ENCODE measurements around the gene EXOC3L1. TPM values are rescaled to one million over a fixed set of nuclear protein-coding genes. Genes with fewer than 3 reads are reported as not detected.

The EXOC3L1 gene
- polyA plus RNA-seq, 1 donor = 2.1 TPM

DNA sequence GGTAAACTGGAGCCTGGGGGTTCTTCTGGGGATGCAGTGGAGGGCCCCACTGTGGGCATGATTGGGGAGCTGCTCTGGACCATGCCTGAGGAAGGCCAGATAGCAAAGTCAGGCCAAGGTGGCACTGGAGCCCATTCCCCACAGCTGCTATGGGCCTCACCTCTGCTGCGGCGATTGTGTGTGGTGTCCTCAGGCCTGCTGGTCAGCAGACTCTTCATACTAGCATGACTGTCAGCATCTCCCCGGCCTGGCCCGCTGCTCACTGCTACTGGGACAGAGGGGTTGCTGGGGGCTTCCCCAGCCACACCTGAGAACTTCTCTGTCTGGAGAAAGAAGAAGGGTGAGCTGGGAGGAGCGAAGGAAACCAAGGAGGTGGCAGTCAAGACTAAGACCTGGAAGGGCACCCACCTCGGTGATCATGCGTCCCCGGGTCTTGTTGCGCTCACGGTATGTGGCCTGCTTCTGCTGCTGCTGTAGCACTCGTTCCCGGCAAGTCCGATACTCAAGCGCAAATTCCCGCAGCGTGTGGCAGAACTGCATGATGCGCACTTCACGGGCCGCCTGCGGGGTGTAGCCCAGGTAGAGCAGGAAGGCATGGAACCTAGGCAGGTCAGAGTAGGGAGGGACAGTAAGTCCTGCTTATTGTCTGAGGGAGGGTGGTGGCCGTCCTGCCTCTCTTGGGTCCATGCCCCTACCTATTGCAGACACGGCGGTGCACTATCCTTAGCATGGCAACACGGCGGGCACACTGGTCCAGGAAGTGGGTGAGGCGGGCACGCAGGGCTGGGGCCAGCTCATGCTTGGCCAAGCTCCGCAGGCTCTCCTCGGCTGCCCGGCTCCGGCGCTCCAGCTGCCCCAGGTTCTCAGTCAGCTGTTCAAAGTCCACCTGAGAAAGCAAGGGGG lies 40.2 kb upstream of the EXOC3L1 start:
- no peak overlapping the region for H3K4me3 ChIP-seq (ENCODE audit: low read length)
- no peaks in the 10 kb centered on the region for H3K27me3 ChIP-seq (ENCODE audit: control insufficient read depth, insufficient read depth, low read length)
- H3K4me1 ChIP-seq (ENCODE audit: control insufficient read depth, insufficient read depth, low read length) = peaks cover 10% of the 10 kb centered on the region
- WGBS (ENCODE audit: insufficient coverage, low lambda C conversion rate) = 100% methylated on average over 1 of the region's 32 CpGs
- no peaks in the 10 kb centered on the region for H3K9me3 ChIP-seq (ENCODE audit: control insufficient read depth, low read depth, low read length)
- H3K36me3 ChIP-seq (ENCODE audit: control insufficient read depth, insufficient read depth, low read length) = peaks cover 42% of the 10 kb centered on the region
- no peak overlapping the region for H3K27ac ChIP-seq (ENCODE audit: low read length)
- no peak for DNase-seq

DNA sequence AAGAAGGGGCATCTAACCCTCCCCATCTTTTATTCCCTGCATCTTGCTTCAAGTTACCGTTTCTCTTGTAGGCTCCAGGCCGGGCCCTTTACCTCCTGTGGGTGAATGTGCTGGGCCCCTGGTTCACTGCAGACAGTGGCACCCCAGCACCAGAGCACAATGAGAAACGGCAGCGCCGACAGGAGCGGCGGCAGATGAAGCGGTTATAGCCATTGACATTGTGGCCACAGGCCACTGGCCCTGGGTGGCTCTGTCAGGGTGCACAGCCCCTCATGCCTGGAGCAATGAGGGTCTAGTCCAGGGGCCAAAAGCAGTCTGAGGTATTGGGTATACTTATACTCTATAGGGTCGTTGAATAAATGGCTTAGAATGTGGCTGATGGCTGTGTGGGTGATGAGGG lies 39.0 kb upstream of the EXOC3L1 start:
- Histone ChIP-seq H3K4me1 (ENCODE audit: control insufficient read depth, insufficient read depth, low read length) (peaks cover 10% of the 10 kb centered on the region), H3K27me3 (ENCODE audit: control insufficient read depth, insufficient read depth, low read length) (no peaks in the 10 kb centered on the region), H3K4me3 (ENCODE audit: low read length) (no peak overlapping the region), H3K9me3 (ENCODE audit: control insufficient read depth, low read depth, low read length) (no peaks in the 10 kb centered on the region), H3K36me3 (ENCODE audit: control insufficient read depth, insufficient read depth, low read length) (peaks cover 42% of the 10 kb centered on the region), H3K27ac (ENCODE audit: low read length) (no peak overlapping the region)
- DNase-seq = no peak
- WGBS (ENCODE audit: insufficient coverage, low lambda C conversion rate) = no CpG with 5 or more reads among the region's 9 CpGs

DNA sequence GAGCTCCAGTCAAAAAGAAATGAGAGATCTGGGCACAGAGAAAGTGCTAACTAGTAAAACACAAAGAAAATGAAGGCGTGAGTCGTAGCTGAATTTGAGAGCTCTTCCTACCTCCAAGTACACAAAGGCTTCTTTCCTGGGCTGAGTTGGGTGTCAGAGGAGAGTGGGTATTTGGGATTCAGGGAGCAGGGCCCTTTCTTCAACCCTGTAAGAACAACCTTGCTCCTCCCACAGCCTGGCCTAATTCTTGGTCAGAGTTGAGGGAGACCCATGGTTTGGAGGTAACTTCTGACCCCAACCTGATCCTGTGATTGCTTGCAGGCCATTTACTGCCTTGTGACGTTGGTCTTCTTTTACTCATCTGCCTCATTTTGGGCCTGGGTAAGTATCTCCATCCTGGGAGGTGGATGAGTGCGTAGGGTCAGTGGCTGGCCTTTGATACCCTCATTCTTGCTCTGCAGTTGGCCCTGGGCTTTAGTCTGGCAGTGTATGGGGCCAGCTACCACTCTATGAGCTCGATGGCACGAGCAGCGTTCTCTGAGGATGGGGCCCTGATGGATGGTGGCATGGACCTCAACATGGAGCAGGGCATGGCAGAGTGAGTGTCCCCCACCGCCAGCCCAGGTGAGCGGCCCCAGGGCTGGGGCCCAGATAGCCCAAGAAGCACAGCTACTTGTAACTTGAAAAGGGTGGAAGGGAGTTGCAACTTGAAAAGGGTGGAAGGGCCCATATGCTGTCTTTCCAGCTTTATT lies 38.3 kb upstream of the EXOC3L1 start:
- Histone ChIP-seq H3K9me3 (ENCODE audit: control insufficient read depth, low read depth, low read length) (no peaks in the 10 kb centered on the region), H3K4me3 (ENCODE audit: low read length) (peak overlapping the region; percentile 100), H3K27ac (ENCODE audit: low read length) (no peak overlapping the region), H3K36me3 (ENCODE audit: control insufficient read depth, insufficient read depth, low read length) (peaks cover 39% of the 10 kb centered on the region), H3K4me1 (ENCODE audit: control insufficient read depth, insufficient read depth, low read length) (peaks cover 10% of the 10 kb centered on the region), H3K27me3 (ENCODE audit: control insufficient read depth, insufficient read depth, low read length) (no peaks in the 10 kb centered on the region)
- no peak for DNase-seq
- WGBS (ENCODE audit: insufficient coverage, low lambda C conversion rate) = 93% methylated on average over 2 of the region's 9 CpGs

DNA sequence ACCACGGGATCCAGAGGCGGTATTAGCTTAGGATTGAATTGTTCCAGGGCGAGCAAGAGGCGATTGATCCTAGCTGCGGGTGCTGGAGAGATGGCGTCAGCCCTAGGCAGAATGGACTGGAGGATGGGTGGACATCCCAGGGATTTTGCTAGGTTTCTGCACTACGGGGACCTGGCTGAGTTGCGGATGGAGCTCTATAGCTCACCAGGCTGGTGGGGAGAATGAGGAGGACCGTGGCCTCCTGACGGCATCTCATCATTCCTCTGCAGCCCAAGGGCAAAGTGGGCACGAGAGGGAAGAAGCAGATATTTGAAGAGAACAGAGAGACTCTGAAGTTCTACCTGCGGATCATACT lies 37.6 kb upstream of the EXOC3L1 start:
- WGBS (ENCODE audit: insufficient coverage, low lambda C conversion rate) = no CpG with 5 or more reads among the region's 12 CpGs
- H3K4me1 ChIP-seq (ENCODE audit: control insufficient read depth, insufficient read depth, low read length) = peaks cover 10% of the 10 kb centered on the region
- H3K4me3 ChIP-seq (ENCODE audit: low read length) = peak overlapping the region; percentile 100
- DNase-seq = no peak
- no peaks in the 10 kb centered on the region for H3K27me3 ChIP-seq (ENCODE audit: control insufficient read depth, insufficient read depth, low read length)
- no peaks in the 10 kb centered on the region for H3K9me3 ChIP-seq (ENCODE audit: control insufficient read depth, low read depth, low read length)
- peaks cover 39% of the 10 kb centered on the region for H3K36me3 ChIP-seq (ENCODE audit: control insufficient read depth, insufficient read depth, low read length)
- H3K27ac ChIP-seq (ENCODE audit: low read length) = peak overlapping the region; percentile 45

DNA sequence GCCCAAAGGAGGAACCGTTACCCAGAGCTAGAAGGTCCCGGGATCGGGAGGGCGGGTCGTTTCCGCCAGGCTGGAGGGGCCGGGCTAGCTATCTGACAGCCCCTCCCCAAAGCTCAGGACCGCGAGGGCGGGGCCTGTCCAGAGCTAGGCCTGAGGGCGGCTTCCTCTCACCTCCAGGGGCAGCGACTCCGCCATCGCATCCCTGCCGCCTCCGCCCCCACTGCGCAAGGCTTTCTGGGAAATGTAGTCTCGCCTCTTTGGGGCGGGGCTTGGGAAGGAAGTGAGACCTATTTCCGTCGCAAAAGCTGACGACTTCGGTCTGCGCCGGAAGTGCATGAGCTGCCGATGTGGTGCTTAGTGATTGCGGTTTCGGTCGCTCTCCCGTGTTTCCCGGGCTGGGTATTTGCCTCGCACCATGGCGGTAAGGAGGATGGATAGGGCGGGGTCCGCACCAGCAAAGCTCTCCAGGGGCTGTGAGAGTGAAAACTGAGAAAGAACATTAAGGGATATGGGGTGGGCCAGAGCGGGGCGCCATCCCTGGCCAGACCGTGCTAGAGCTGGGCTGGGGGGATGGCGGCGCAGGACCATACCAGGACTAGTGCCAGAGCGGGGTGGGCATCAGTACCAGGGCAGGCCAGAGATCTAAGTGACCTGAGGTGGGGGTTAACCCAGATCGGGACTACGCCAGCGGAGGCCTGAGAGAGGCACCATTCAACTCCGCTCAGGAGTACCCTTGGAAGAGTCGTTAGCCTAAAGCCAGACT lies 37.0 kb upstream of the EXOC3L1 start, which contains the start of gene TMEM208:
Gene TMEM208, plus strand, starts transcription at position 327 of the 763 bp plus-strand sequence. Its CDS starts 89 bp downstream, at position 416.
- H3K36me3 ChIP-seq (ENCODE audit: control insufficient read depth, insufficient read depth, low read length) = peaks cover 38% of the 10 kb centered on the region
- H3K27ac ChIP-seq (ENCODE audit: low read length) = peak within 1 kb of the TSS; percentile 45
- no CpG with 5 or more reads among the region's 46 CpGs for WGBS (ENCODE audit: insufficient coverage, low lambda C conversion rate)
- no peaks in the 10 kb centered on the region for H3K9me3 ChIP-seq (ENCODE audit: control insufficient read depth, low read depth, low read length)
- H3K4me3 ChIP-seq (ENCODE audit: low read length) = peak within 1 kb of the TSS; percentile 100
- DNase-seq = peak; percentile 97
- no peaks in the 10 kb centered on the region for H3K27me3 ChIP-seq (ENCODE audit: control insufficient read depth, insufficient read depth, low read length)
- peaks cover 10% of the 10 kb centered on the region for H3K4me1 ChIP-seq (ENCODE audit: control insufficient read depth, insufficient read depth, low read length)

DNA sequence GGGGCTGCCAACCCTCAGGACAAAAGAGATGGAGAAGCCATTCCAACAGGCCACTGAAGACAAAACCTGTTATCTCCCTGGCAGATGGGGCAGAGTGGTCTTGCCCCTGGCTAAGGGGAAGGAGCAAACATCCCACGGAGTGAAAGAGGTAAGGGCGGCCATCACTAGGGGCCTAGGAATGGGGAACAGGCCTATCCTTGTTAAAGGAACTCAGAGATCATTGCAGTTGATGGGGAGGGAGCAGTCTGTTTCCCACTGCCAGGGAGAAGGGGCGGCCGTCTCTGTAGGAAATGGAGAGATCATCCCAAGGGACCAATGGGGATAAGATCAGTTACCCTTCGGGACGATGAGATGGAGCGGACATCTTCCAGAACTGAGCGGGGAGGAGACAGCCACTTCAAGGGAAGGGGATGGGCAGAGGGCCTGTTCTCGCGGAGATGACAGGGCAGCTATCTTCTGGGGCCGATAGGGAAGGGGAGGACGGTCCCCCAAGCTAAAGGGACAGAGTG lies 36.4 kb upstream of the EXOC3L1 start:
- Histone ChIP-seq H3K4me1 (ENCODE audit: control insufficient read depth, insufficient read depth, low read length) (peaks cover 10% of the 10 kb centered on the region), H3K36me3 (ENCODE audit: control insufficient read depth, insufficient read depth, low read length) (peaks cover 33% of the 10 kb centered on the region), H3K27ac (ENCODE audit: low read length) (peak overlapping the region; percentile 6), H3K4me3 (ENCODE audit: low read length) (peak overlapping the region; percentile 100), H3K27me3 (ENCODE audit: control insufficient read depth, insufficient read depth, low read length) (no peaks in the 10 kb centered on the region), H3K9me3 (ENCODE audit: control insufficient read depth, low read depth, low read length) (no peaks in the 10 kb centered on the region)
- WGBS (ENCODE audit: insufficient coverage, low lambda C conversion rate) = 25% methylated on average over 2 of the region's 12 CpGs
- no peak for DNase-seq

DNA sequence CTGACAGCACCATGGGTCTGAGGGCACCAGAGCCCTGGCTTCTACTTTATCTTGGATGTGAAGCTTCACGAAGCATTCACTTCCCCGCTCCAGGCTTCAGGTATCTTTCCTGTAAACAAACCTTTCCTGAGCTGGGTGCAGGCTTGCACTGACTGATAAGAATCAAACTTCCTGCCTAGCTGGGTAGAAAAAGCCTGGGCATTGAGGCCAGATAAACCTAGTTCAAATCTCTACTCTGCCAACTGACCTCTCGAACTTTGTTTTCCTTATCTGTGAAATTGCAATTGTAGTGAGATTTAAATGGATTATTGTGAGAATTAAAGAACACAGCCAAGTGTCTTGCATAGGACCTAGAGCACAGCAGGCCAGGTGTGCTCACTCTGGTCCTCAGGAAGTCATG lies 34.1 kb upstream of the EXOC3L1 start:
- H3K27me3 ChIP-seq (ENCODE audit: control insufficient read depth, insufficient read depth, low read length) = no peaks in the 10 kb centered on the region
- peaks cover 10% of the 10 kb centered on the region for H3K4me1 ChIP-seq (ENCODE audit: control insufficient read depth, insufficient read depth, low read length)
- no peak overlapping the region for H3K4me3 ChIP-seq (ENCODE audit: low read length)
- H3K36me3 ChIP-seq (ENCODE audit: control insufficient read depth, insufficient read depth, low read length) = peaks cover 9% of the 10 kb centered on the region
- H3K27ac ChIP-seq (ENCODE audit: low read length) = no peak overlapping the region
- no CpG with 5 or more reads among the region's 3 CpGs for WGBS (ENCODE audit: insufficient coverage, low lambda C conversion rate)
- no peaks in the 10 kb centered on the region for H3K9me3 ChIP-seq (ENCODE audit: control insufficient read depth, low read depth, low read length)
- no peak for DNase-seq

DNA sequence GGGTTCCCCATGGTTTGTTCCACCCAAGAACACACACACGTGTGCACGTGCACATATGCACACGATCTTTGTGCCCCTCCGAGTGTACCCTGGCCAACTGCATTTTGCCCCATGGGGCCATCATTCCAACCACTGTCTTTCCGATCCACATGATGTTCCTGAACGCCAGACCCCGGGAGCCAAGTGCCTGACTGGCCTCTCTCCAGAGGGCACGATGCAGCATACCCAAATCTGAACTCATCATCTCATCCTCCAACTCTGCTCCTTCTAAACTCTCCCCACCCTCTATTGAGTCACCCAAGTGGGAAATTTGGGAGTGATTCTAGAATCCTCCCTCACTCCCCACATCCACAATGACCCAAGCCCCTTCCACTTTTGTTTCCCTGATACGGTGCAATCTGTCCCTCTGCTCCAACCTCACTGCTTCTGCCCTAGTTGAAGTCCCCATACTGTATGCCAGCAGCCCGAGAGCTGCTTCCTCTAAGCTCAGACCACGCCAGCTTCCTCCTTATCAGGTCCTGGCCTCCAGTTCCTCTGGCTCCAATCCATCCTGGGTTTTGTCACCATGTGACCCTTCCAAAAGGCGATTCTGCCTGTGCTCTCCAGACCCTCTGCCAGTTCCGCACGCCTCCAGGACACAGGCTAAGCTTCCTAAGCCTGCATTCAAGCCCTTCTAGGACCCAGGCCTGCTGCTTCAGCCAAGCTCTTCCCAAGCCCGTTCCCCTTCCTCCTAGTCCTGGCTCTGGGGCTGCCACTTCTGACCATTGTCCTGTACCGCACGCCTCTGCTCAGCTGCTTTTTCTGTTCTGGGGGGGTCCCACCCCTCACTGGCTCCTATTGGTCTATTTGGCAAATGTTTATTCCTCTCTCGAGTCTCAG lies 26.9 kb upstream of the EXOC3L1 start:
- H3K36me3 ChIP-seq (ENCODE audit: control insufficient read depth, insufficient read depth, low read length) = peaks cover 2% of the 10 kb centered on the region
- DNase-seq = no peak
- WGBS (ENCODE audit: insufficient coverage, low lambda C conversion rate) = 80% methylated on average over 1 of the region's 18 CpGs
- no peaks in the 10 kb centered on the region for H3K27me3 ChIP-seq (ENCODE audit: control insufficient read depth, insufficient read depth, low read length)
- H3K27ac ChIP-seq (ENCODE audit: low read length) = no peak overlapping the region
- H3K4me3 ChIP-seq (ENCODE audit: low read length) = no peak overlapping the region
- no peaks in the 10 kb centered on the region for H3K9me3 ChIP-seq (ENCODE audit: control insufficient read depth, low read depth, low read length)
- H3K4me1 ChIP-seq (ENCODE audit: control insufficient read depth, insufficient read depth, low read length) = no peaks in the 10 kb centered on the region

DNA sequence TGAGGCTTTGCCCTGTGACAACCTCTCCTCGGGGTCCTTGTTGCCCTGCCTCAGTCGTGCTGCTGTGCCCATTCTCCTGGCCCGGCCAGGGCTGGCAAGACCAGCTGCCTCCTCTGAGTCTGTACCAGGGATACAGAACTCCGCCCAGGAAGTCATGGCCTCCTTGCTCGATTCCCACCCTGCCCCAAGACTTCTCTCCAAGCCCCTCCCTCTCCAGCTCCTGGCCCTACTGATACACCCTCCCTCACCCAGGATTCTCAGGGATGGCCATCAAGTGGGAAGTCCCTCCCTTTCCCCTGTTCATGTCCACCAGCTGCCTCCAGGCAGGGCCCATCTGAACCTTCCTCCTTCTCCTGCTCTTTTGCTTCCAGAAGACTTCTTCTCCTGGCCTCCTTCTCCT lies 25.8 kb upstream of the EXOC3L1 start:
- no peak overlapping the region for H3K27ac ChIP-seq (ENCODE audit: low read length)
- DNase-seq = no peak
- whole genome bisulfite sequencing (ENCODE audit: insufficient coverage, low lambda C conversion rate) = no CpG with 5 or more reads among the region's 5 CpGs

More for the DNA sequence above, 25.8 kb upstream of the EXOC3L1 start:
- no peaks in the 10 kb centered on the region for H3K27me3 ChIP-seq (ENCODE audit: control insufficient read depth, insufficient read depth, low read length)
- no peak overlapping the region for H3K4me3 ChIP-seq (ENCODE audit: low read length)
- peaks cover 2% of the 10 kb centered on the region for H3K36me3 ChIP-seq (ENCODE audit: control insufficient read depth, insufficient read depth, low read length)
- no peaks in the 10 kb centered on the region for H3K4me1 ChIP-seq (ENCODE audit: control insufficient read depth, insufficient read depth, low read length)
- H3K9me3 ChIP-seq (ENCODE audit: control insufficient read depth, low read depth, low read length) = no peaks in the 10 kb centered on the region
